HG03025 (cell line): Measurements from ENCODE around the gene SLC25A4.
A peak's percentile ranks its signal among the peaks of the same experiment; 100 is the strongest.

Source experiments
- ATAC-seq: cut with Tn5 transposase; IDR thresholded peaks from one replicate; pipeline ENCODE4 v1.9.1; 2021; ENCODE audit warnings: mild to moderate bottlenecking, moderate library complexity; ENCODE audit not compliant: unreplicated experiment, low FRiP score

SLC25A4 gene

GRCh38 chr4:185119927-185120630, 23.0 kb upstream of the SLC25A4 start:
- no peak for ATAC-seq

- ATAC-seq = no peak
Observed at GRCh38 chr4:185120631-185120946, 22.5 kb upstream of the SLC25A4 start.

GRCh38 chr4:185122681-185123345, 20.3 kb upstream of the SLC25A4 start:
- peak; percentile 73 for ATAC-seq

- no peak for ATAC-seq
Observed at GRCh38 chr4:185124006-185124405, 19.1 kb upstream of the SLC25A4 start.

- no peak for ATAC-seq
Observed at GRCh38 chr4:185127021-185127925, 15.8 kb upstream of the SLC25A4 start.

- ATAC-seq = no peak
Observed at GRCh38 chr4:185128272-185129119, 14.6 kb upstream of the SLC25A4 start.

- ATAC-seq = no peak
Observed at GRCh38 chr4:185134307-185134869, 8.7 kb upstream of the SLC25A4 start.

GRCh38 chr4:185137233-185137925, 5.7 kb upstream of the SLC25A4 start:
- no peak for ATAC-seq

GRCh38 chr4:185138161-185138560, 4.9 kb upstream of the SLC25A4 start:
- ATAC-seq = no peak

- ATAC-seq = no peak
Observed at GRCh38 chr4:185139736-185140135, 3.3 kb upstream of the SLC25A4 start.

- no peak for ATAC-seq
Observed at GRCh38 chr4:185141777-185142176, 1.3 kb upstream of the SLC25A4 start.

- ATAC-seq = peak; percentile 23
Observed at GRCh38 chr4:185142564-185142911, 528 bp upstream of the SLC25A4 start.

GRCh38 chr4:185143601-185143969, 519 bp downstream of the SLC25A4 start:
- ATAC-seq = peak; percentile 27

- ATAC-seq = no peak
Observed at GRCh38 chr4:185144601-185145240, 1.7 kb downstream of the SLC25A4 start.

- ATAC-seq = no peak
Observed at GRCh38 chr4:185145572-185145971, 2.5 kb downstream of the SLC25A4 start.

GRCh38 chr4:185149392-185149791, 6.3 kb downstream of the SLC25A4 start:
- no peak for ATAC-seq

GRCh38 chr4:185151296-185151695, 8.2 kb downstream of the SLC25A4 start:
- ATAC-seq = no peak

- ATAC-seq = peak; percentile 90
Observed at GRCh38 chr4:185165605-185166063, 22.6 kb downstream of the SLC25A4 start.

GRCh38 chr4:185167234-185167633, 24.2 kb downstream of the SLC25A4 start:
- no peak for ATAC-seq
